ENCODE measurements around the gene FOSB. TPM values are rescaled to one million over a fixed set of nuclear protein-coding genes. Genes with fewer than 3 reads are reported as not detected.

The FOSB gene
- total and polyA plus RNA-seq, 4 donors = 0.18 to 1.3 (median 0.40) TPM

DNA sequence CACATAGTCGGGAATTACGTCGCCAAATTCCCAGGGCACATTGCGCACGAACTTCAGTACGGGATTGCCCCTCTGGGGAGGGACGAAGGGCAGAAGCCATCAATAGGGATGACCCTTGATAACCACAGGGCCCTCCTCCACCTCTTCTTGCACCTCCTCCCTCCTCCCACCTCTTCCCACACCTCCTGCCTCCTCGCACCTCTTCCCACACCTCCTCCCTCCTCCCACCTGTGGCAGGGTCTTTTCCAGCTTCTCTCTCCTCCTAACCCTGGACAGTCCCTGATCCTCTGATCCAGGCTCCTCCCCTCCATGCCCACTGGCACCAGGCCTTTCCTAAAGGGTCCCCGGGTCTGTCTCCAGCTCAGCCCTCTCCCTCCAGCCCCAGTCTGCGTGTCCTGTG, 47.4 kb upstream of the FOSB start:
- Histone ChIP-seq H3K4me1 (ENCODE audit: control insufficient read depth in 4 of 4, insufficient read depth in 4 of 4, low read length in 3 of 4) (peaks cover 5 to 16% (median 8%) of the 10 kb centered on the region in 4 donors), H3K36me3 (ENCODE audit: control insufficient read depth in 4 of 4, insufficient read depth in 3 of 4, low read depth in 1 of 4, low read length in 3 of 4) (peaks cover 0 to 20% (median 11%) of the 10 kb centered on the region in 4 donors), H3K27me3 (ENCODE audit: control insufficient read depth in 4 of 4, insufficient read depth in 4 of 4, low read length in 3 of 4) (no peaks in the 10 kb centered on the region), H3K9ac (ENCODE audit: low read depth in 1 of 2, low read length in 2 of 2) (no peak overlapping the region), H3K27ac (ENCODE audit: low read depth in 1 of 2, low read length in 2 of 2) (no peak overlapping the region), H3K4me3 (ENCODE audit: low read depth in 1 of 3, low read length in 3 of 3) (no peak overlapping the region), H3K9me3 (ENCODE audit: control insufficient read depth in 4 of 4, low read length in 3 of 4) (no peaks in the 10 kb centered on the region)
- 90% methylated on average over 10 of the region's 10 CpGs for WGBS
- TF ChIP-seq, protein P1, sequence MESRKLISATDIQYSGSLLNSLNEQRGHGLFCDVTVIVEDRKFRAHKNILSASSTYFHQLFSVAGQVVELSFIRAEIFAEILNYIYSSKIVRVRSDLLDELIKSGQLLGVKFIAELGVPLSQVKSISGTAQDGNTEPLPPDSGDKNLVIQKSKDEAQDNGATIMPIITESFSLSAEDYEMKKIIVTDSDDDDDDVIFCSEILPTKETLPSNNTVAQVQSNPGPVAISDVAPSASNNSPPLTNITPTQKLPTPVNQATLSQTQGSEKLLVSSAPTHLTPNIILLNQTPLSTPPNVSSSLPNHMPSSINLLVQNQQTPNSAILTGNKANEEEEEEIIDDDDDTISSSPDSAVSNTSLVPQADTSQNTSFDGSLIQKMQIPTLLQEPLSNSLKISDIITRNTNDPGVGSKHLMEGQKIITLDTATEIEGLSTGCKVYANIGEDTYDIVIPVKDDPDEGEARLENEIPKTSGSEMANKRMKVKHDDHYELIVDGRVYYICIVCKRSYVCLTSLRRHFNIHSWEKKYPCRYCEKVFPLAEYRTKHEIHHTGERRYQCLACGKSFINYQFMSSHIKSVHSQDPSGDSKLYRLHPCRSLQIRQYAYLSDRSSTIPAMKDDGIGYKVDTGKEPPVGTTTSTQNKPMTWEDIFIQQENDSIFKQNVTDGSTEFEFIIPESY (IDR thresholded peaks at IDR 0.05) = no peak
- no peak for TF ChIP-seq FOXA1 (IDR thresholded peaks at IDR 0.05)
- DNase-seq (ENCODE audit: low spot score) = no peak

DNA sequence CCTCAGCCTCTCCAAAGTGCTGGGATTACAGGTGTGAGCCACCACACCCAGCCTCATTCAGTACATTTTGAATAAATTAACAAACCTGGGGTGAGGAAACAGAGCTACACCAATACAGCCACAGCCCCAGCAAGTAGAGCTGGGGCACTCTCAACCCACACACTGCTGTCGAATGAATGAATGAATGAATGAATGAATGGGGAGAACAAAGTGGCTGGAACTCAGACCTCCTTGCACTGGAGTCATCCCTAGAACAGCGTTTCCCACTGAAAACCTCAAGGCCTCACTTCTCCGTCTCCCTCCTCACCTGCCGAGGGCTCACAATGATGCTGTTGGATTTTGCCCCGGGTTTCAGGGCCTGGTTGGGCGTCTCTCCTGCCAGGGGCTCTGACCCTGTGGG, 46.9 kb upstream of the FOSB start:
- H3K4me1 ChIP-seq (ENCODE audit: control insufficient read depth in 4 of 4, insufficient read depth in 4 of 4, low read length in 3 of 4) = peaks cover 5 to 16% (median 9%) of the 10 kb centered on the region in 4 donors
- H3K36me3 ChIP-seq (ENCODE audit: control insufficient read depth in 4 of 4, insufficient read depth in 3 of 4, low read depth in 1 of 4, low read length in 3 of 4) = peaks cover 0 to 19% (median 11%) of the 10 kb centered on the region in 4 donors

More for the DNA sequence above, 46.9 kb upstream of the FOSB start:
- no peak overlapping the region for H3K9ac ChIP-seq (ENCODE audit: low read depth in 1 of 2, low read length in 2 of 2)
- no peak overlapping the region for H3K4me3 ChIP-seq (ENCODE audit: low read depth in 1 of 3, low read length in 3 of 3)
- TF ChIP-seq GABPA (IDR thresholded peaks at IDR 0.05 in 1 of 2, conservative IDR thresholded peaks at IDR 0.05 in 1 of 2) (no peak), HNF4G (IDR thresholded peaks at IDR 0.05) (no peak), FOXA1 (IDR thresholded peaks at IDR 0.05) (no peak), TAF1 (conservative IDR thresholded peaks at IDR 0.05) (no peak), SP1 (IDR thresholded peaks at IDR 0.05) (no peak), FOXA2 (IDR thresholded peaks at IDR 0.05) (no peak), JUND (IDR thresholded peaks at IDR 0.05) (no peak), YY1 (IDR thresholded peaks at IDR 0.05) (no peak), EGR1 (IDR thresholded peaks at IDR 0.05; ENCODE audit: low read depth in 2 of 2) (no peak), RXRA (IDR thresholded peaks at IDR 0.05) (no peak)
- TF ChIP-seq, protein P2, sequence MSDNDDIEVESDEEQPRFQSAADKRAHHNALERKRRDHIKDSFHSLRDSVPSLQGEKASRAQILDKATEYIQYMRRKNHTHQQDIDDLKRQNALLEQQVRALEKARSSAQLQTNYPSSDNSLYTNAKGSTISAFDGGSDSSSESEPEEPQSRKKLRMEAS (IDR thresholded peaks at IDR 0.05) = no peak
- TF ChIP-seq, protein P1 (IDR thresholded peaks at IDR 0.05) = no peak
- TF ChIP-seq, protein P3, sequence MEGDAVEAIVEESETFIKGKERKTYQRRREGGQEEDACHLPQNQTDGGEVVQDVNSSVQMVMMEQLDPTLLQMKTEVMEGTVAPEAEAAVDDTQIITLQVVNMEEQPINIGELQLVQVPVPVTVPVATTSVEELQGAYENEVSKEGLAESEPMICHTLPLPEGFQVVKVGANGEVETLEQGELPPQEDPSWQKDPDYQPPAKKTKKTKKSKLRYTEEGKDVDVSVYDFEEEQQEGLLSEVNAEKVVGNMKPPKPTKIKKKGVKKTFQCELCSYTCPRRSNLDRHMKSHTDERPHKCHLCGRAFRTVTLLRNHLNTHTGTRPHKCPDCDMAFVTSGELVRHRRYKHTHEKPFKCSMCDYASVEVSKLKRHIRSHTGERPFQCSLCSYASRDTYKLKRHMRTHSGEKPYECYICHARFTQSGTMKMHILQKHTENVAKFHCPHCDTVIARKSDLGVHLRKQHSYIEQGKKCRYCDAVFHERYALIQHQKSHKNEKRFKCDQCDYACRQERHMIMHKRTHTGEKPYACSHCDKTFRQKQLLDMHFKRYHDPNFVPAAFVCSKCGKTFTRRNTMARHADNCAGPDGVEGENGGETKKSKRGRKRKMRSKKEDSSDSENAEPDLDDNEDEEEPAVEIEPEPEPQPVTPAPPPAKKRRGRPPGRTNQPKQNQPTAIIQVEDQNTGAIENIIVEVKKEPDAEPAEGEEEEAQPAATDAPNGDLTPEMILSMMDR (IDR thresholded peaks at IDR 0.05; ENCODE audit: low read depth, low read length, missing input control) = no peak
- TF ChIP-seq, protein P4, sequence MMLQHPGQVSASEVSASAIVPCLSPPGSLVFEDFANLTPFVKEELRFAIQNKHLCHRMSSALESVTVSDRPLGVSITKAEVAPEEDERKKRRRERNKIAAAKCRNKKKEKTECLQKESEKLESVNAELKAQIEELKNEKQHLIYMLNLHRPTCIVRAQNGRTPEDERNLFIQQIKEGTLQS (IDR thresholded peaks at IDR 0.05) = no peak
- no peak for DNase-seq (ENCODE audit: low spot score)
- no peaks in the 10 kb centered on the region for H3K27me3 ChIP-seq (ENCODE audit: control insufficient read depth in 4 of 4, insufficient read depth in 4 of 4, low read length in 3 of 4)
- H3K9me3 ChIP-seq (ENCODE audit: control insufficient read depth in 4 of 4, low read length in 3 of 4) = no peaks in the 10 kb centered on the region
- 95% methylated on average over 6 of the region's 6 CpGs for WGBS
- H3K27ac ChIP-seq (ENCODE audit: low read depth in 1 of 2, low read length in 2 of 2) = no peak overlapping the region

Measured in liver (tissue), 9 donors.